Trophoblast cell (in vitro differentiated cells and primary cell): ENCODE data around the gene PPIP5K2.

Experiments used
- DNase-seq, 2 donors: peaks; one replicate each; pipeline ENCODE4 v3.0.0-alpha.2; 2016
- H2AFZ ChIP-seq: 2 replicates; pipeline ENCODE4 v1.6.1; 2013; ENCODE audit warnings: low read length, moderate library complexity, mild to moderate bottlenecking; ENCODE audit not compliant: insufficient read depth, poor library complexity
- H2AK5ac ChIP-seq: 2 replicates; pipeline ENCODE4 v1.6.1; 2013; ENCODE audit warnings: mild to moderate bottlenecking, low read length
- H2BK120ac ChIP-seq: 2 replicates; pipeline ENCODE4 v1.6.1; 2013; ENCODE audit warnings: low read length, mild to moderate bottlenecking, moderate library complexity; ENCODE audit not compliant: insufficient read depth, poor library complexity
- H2BK12ac ChIP-seq: 2 replicates; pipeline ENCODE4 v1.6.1; 2013; ENCODE audit warnings: mild to moderate bottlenecking, low read length, moderate library complexity
- H2BK5ac ChIP-seq: 2 replicates; pipeline ENCODE4 v1.6.1; 2013; ENCODE audit warnings: low read length, low read depth, moderate library complexity, mild to moderate bottlenecking; ENCODE audit not compliant: poor library complexity
- H3K14ac ChIP-seq: 2 replicates; pipeline ENCODE4 v1.6.1; 2013; ENCODE audit warnings: mild to moderate bottlenecking, low read length
- H3K18ac ChIP-seq: 2 replicates; pipeline ENCODE4 v1.6.1; 2013; ENCODE audit warnings: mild to moderate bottlenecking, low read length
- H3K23ac ChIP-seq: 2 replicates; pipeline ENCODE4 v1.6.1; 2013; ENCODE audit warnings: low read length
- H3K27ac ChIP-seq: 2 replicates; pipeline ENCODE4 v1.5.1; 2013; ENCODE audit warnings: low read depth, mild to moderate bottlenecking, inconsistent platforms, low read length, moderate library complexity
- H3K27me3 ChIP-seq: 2 replicates; pipeline ENCODE4 v1.6.1; 2013; ENCODE audit warnings: inconsistent platforms, mild to moderate bottlenecking, low read length, moderate library complexity; ENCODE audit not compliant: insufficient read depth
- H3K36me3 ChIP-seq, 2 experiments: 1 replicate in 1 of 2; 2 replicates in 1 of 2; pipeline ENCODE4 v1.6.1; 2013; ENCODE audit warnings: low read length in 2 of 2, mild to moderate bottlenecking in 2 of 2, moderate library complexity in 1 of 2; ENCODE audit not compliant: insufficient read depth in 2 of 2, control insufficient read depth in 1 of 2
- H3K4ac ChIP-seq: 2 replicates; pipeline ENCODE4 v1.6.1; 2013; ENCODE audit warnings: low read depth, mild to moderate bottlenecking, low read length, moderate library complexity
- H3K4me1 ChIP-seq, 2 experiments: 1 replicate in 1 of 2; 2 replicates in 1 of 2; pipeline ENCODE4 v1.6.1; 2013; ENCODE audit warnings: low read length in 2 of 2, mild to moderate bottlenecking in 2 of 2, moderate library complexity in 1 of 2; ENCODE audit not compliant: insufficient read depth in 2 of 2, control insufficient read depth in 1 of 2
- H3K4me2 ChIP-seq: 2 replicates; pipeline ENCODE4 v1.6.1; 2013; ENCODE audit warnings: inconsistent platforms, mild to moderate bottlenecking, low read length, moderate library complexity
- H3K4me3 ChIP-seq: 2 replicates; pipeline ENCODE4 v1.5.1; 2013; ENCODE audit warnings: mild to moderate bottlenecking, low read depth, low read length, inconsistent platforms
- H3K79me1 ChIP-seq: one replicate; pipeline ENCODE4 v1.6.1; 2013; ENCODE audit warnings: low read length
- H3K79me2 ChIP-seq: 2 replicates; pipeline ENCODE4 v1.6.1; 2013; ENCODE audit warnings: low read length, mild to moderate bottlenecking; ENCODE audit not compliant: control insufficient read depth, insufficient read depth, poor library complexity
- H3K9ac ChIP-seq: 2 replicates; pipeline ENCODE4 v1.6.1; 2013; ENCODE audit warnings: mild to moderate bottlenecking, low read length
- H3K9me3 ChIP-seq: 2 replicates; pipeline ENCODE4 v1.6.1; 2013; ENCODE audit warnings: low read depth, mild to moderate bottlenecking, control low read depth, inconsistent platforms, low read length; ENCODE audit not compliant: insufficient read depth
- H4K12ac ChIP-seq: 2 replicates; pipeline ENCODE4 v1.6.1; 2013; ENCODE audit warnings: low read depth, mild to moderate bottlenecking, low read length, moderate library complexity
- H4K8ac ChIP-seq: 2 replicates; pipeline ENCODE4 v1.6.1; 2013; ENCODE audit warnings: low read depth, mild to moderate bottlenecking, low read length, moderate library complexity
- H4K91ac ChIP-seq: one replicate; pipeline ENCODE4 v1.6.1; 2013; ENCODE audit warnings: low read depth, mild to moderate bottlenecking, low read length, moderate library complexity
- WGBS: extraction: QIAGEN DNeasy Blood & Tissue Kit; methylation state at CpG from one replicate; pipeline ENCODE4 v1.1.7; 2013; ENCODE audit warnings: missing lambda C conversion rate; ENCODE audit not compliant: insufficient read length, insufficient coverage; ENCODE audit errors: extremely low coverage; 5-methylcytosine and 5-hydroxymethylcytosine counted together

The PPIP5K2 gene

DNA sequence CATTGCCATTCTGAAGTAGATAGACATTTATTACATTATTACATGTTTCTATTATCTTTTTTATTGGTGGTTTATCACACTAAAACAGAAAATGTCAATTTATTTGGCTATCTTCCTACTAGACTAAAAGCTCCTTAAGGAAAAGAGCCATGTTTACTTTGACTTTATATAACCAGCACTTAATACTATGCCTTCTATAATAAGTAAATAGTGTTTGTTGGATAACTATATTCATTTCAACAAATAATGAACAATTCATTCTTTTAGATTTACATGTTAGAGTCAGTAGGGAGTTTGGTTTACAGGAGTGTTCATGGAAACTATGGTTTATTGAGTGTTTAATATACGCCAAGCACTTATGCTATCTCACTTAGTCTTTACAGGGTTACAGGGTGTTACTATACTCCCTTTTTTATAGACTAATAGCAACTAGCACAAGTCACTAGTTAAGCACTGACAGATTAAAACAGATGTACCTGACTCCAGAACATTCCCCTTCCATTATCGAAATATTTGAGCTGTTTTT lies 7.3 kb downstream of the PPIP5K2 start:
- Histone ChIP-seq H3K9ac (no peak overlapping the region), H3K14ac (no peak overlapping the region), H3K79me1 (no peaks in the 10 kb centered on the region), H3K36me3 (peaks cover 0 to 2% of the 10 kb centered on the region in 2 experiments), H3K23ac (no peak overlapping the region), H3K4me3 (no peak overlapping the region), H2BK120ac (no peak overlapping the region), H3K4me1 (peaks cover 0 to 2% of the 10 kb centered on the region in 2 experiments), H2BK5ac (no peak overlapping the region), H3K79me2 (no peaks in the 10 kb centered on the region), H3K4me2 (no peak overlapping the region), H4K8ac (no peak overlapping the region), H3K18ac (no peak overlapping the region), H3K27ac (no peak overlapping the region), H3K27me3 (no peaks in the 10 kb centered on the region), H3K4ac (no peak overlapping the region), H4K12ac (no peak overlapping the region), H2AK5ac (no peak overlapping the region), H2AFZ (no peak overlapping the region), H4K91ac (no peak overlapping the region), H2BK12ac (no peak overlapping the region), H3K9me3 (no peaks in the 10 kb centered on the region)
- no peak for DNase-seq
- no CpG with 5 or more reads among the region's 2 CpGs for WGBS

DNA sequence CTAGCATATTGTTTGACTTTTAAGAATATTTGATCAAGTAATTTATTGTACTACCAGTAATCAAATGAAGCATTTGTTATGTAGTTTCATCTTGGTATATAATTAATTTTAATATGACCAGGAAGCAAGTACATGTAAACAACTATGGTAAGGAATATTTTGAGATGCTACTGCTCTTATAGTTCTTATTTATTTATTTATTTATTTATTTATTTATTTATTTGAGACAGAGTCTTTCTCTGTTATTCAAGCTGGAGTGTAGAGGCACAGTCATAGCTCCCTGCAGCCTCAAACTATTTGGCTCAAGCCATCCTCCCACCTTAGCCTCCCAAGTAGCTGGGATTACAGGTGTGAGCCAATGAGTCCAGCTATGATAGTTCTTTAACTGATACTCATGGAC lies 8.1 kb downstream of the PPIP5K2 start:
- H4K12ac ChIP-seq = no peak overlapping the region
- H3K4me2 ChIP-seq = no peak overlapping the region
- no peak for DNase-seq
- H3K9me3 ChIP-seq = no peaks in the 10 kb centered on the region
- H2BK5ac ChIP-seq = no peak overlapping the region
- no peak overlapping the region for H4K91ac ChIP-seq
- H3K9ac ChIP-seq = no peak overlapping the region
- no peak overlapping the region for H3K23ac ChIP-seq
- no peak overlapping the region for H2AFZ ChIP-seq
- H4K8ac ChIP-seq = no peak overlapping the region
- H3K79me2 ChIP-seq = no peaks in the 10 kb centered on the region
- no peak overlapping the region for H3K4me3 ChIP-seq
- H3K18ac ChIP-seq = no peak overlapping the region
- H3K27ac ChIP-seq = no peak overlapping the region
- peaks cover 0 to 2% of the 10 kb centered on the region in 2 experiments for H3K36me3 ChIP-seq
- H3K4me1 ChIP-seq = no peaks in the 10 kb centered on the region
- no peak overlapping the region for H2AK5ac ChIP-seq
- H3K27me3 ChIP-seq = no peaks in the 10 kb centered on the region
- no peak overlapping the region for H2BK12ac ChIP-seq
- H3K79me1 ChIP-seq = no peaks in the 10 kb centered on the region
- no peak overlapping the region for H2BK120ac ChIP-seq
- H3K14ac ChIP-seq = no peak overlapping the region
- H3K4ac ChIP-seq = no peak overlapping the region

- H2AFZ ChIP-seq = no peak overlapping the region
- H2BK5ac ChIP-seq = no peak overlapping the region
- H4K91ac ChIP-seq = no peak overlapping the region
- H3K23ac ChIP-seq = no peak overlapping the region
- H2AK5ac ChIP-seq = no peak overlapping the region
- H4K12ac ChIP-seq = no peak overlapping the region
- H3K79me2 ChIP-seq = no peaks in the 10 kb centered on the region
- no peak overlapping the region for H2BK120ac ChIP-seq
- H3K36me3 ChIP-seq = peaks cover 3 to 4% of the 10 kb centered on the region in 2 experiments
- no peaks in the 10 kb centered on the region for H3K9me3 ChIP-seq
- DNase-seq = no peak
- WGBS = no CpG with 5 or more reads among the region's 1 CpG
- no peak overlapping the region for H3K27ac ChIP-seq
- H3K18ac ChIP-seq = no peak overlapping the region
- H3K4me1 ChIP-seq = no peaks in the 10 kb centered on the region
- H3K9ac ChIP-seq = no peak overlapping the region
- H4K8ac ChIP-seq = no peak overlapping the region
- no peak overlapping the region for H2BK12ac ChIP-seq
- no peak overlapping the region for H3K14ac ChIP-seq
- no peak overlapping the region for H3K4me2 ChIP-seq
- H3K79me1 ChIP-seq = no peaks in the 10 kb centered on the region
- no peak overlapping the region for H3K4me3 ChIP-seq
- H3K27me3 ChIP-seq = no peaks in the 10 kb centered on the region
- H3K4ac ChIP-seq = no peak overlapping the region
Measured at GRCh38 chr5:103132684-103133083, 12.6 kb downstream of the PPIP5K2 start.

GRCh38 chr5:103133231-103133630 lies 13.1 kb downstream of the PPIP5K2 start:
- no peak overlapping the region for H4K8ac ChIP-seq
- no peaks in the 10 kb centered on the region for H3K27me3 ChIP-seq
- peaks cover 3 to 4% of the 10 kb centered on the region in 2 experiments for H3K36me3 ChIP-seq
- H3K23ac ChIP-seq = no peak overlapping the region
- no peaks in the 10 kb centered on the region for H3K79me2 ChIP-seq
- H4K91ac ChIP-seq = no peak overlapping the region
- no peak overlapping the region for H3K4me2 ChIP-seq
- H2BK120ac ChIP-seq = no peak overlapping the region
- H4K12ac ChIP-seq = no peak overlapping the region
- no CpG with 5 or more reads among the region's 2 CpGs for WGBS
- no peak overlapping the region for H2AFZ ChIP-seq
- no peak overlapping the region for H3K27ac ChIP-seq
- H3K4me3 ChIP-seq = no peak overlapping the region
- no peak overlapping the region for H3K18ac ChIP-seq
- H3K9me3 ChIP-seq = no peaks in the 10 kb centered on the region
- H3K4me1 ChIP-seq = no peaks in the 10 kb centered on the region
- no peak for DNase-seq
- H2AK5ac ChIP-seq = no peak overlapping the region
- no peak overlapping the region for H3K4ac ChIP-seq
- no peak overlapping the region for H3K9ac ChIP-seq
- H2BK12ac ChIP-seq = no peak overlapping the region
- no peaks in the 10 kb centered on the region for H3K79me1 ChIP-seq
- no peak overlapping the region for H3K14ac ChIP-seq
- no peak overlapping the region for H2BK5ac ChIP-seq
